Fibroblast of the aortic adventitia (primary cell): Measurements from ENCODE around the gene KRT80. TPM values are rescaled to one million over a fixed set of nuclear protein-coding genes. Genes with fewer than 3 reads are reported as not detected.

Experiments
- total RNA-seq: library from RNA; depleted of rRNA; stranded (reverse); fragments of >200 nt; gene quantifications from 2 replicates; pipeline ENCODE4 v1.2.3, GENCODE V29; 2012; ENCODE audit warnings: low replicate concordance

The KRT80 gene
- total RNA-seq, 1 donor: 0.36 TPM

Other genes starting within 250 kb of the KRT80 start
- 12.6 and 17.1 TPM in 2 replicates for gene ACVR1B, start 240.3 kb downstream of the KRT80 start, total RNA-seq
- gene TAMALIN, start 185.1 kb downstream of the KRT80 start, total RNA-seq: 7.3 TPM in 2 replicates
- gene NR4A1, start 140.6 kb downstream of the KRT80 start, total RNA-seq: 0.82 and 3.9 TPM in 2 replicates
- 41.1 and 89.2 TPM in 2 replicates for gene ATG101, start 122.0 kb downstream of the KRT80 start, total RNA-seq
- 0.27 and 0.98 TPM in 2 replicates for gene SMIM41, start 112.3 kb downstream of the KRT80 start, total RNA-seq
- gene KRT7, start 41.2 kb upstream of the KRT80 start, total RNA-seq: 1.4 and 20.0 TPM in 2 replicates
- gene KRT86, start 82.6 kb upstream of the KRT80 start, total RNA-seq: not detected in 2 replicates
- not detected in 2 replicates for gene KRT81, start 99.5 kb upstream of the KRT80 start, total RNA-seq
- gene KRT83, start 129.4 kb upstream of the KRT80 start, total RNA-seq: not detected in 2 replicates
- gene KRT85, start 175.5 kb upstream of the KRT80 start, total RNA-seq: not detected in 2 replicates
- not detected in 2 replicates for gene KRT84, start 193.6 kb upstream of the KRT80 start, total RNA-seq
- gene KRT82, start 214.3 kb upstream of the KRT80 start, total RNA-seq: not detected in 2 replicates
- gene KRT75, start 242.4 kb upstream of the KRT80 start, total RNA-seq: not detected in 2 replicates